Activated naive CD8-positive, alpha-beta T cell treated with anti-CD3 and anti-CD28 coated beads for 36 hours (primary cell): ENCODE results near the gene PCLO. TPM values are rescaled to one million over a fixed set of nuclear protein-coding genes. Genes with fewer than 3 reads are reported as not detected.

Experiments used
- DNase-seq: peaks from one replicate; pipeline ENCODE4 v3.0.0; 2021
- H3K27ac Mint-ChIP-seq: one replicate; pipeline ENCODE4 v1.8.0; 2022; ENCODE audit warnings: mild to moderate bottlenecking, moderate library complexity, mixed read lengths
- H3K27me3 Mint-ChIP-seq: one replicate; pipeline ENCODE4 v1.8.0; 2022; ENCODE audit warnings: mild to moderate bottlenecking, mixed read lengths
- H3K36me3 Mint-ChIP-seq: one replicate; pipeline ENCODE4 v1.8.0; 2021; ENCODE audit warnings: mild to moderate bottlenecking, mixed read lengths
- H3K4me1 Mint-ChIP-seq: one replicate; pipeline ENCODE4 v1.8.0; 2021; ENCODE audit warnings: mixed read lengths
- H3K4me3 Mint-ChIP-seq: one replicate; pipeline ENCODE4 v1.8.0; 2022; ENCODE audit warnings: mild to moderate bottlenecking, moderate library complexity, mixed read lengths
- H3K9me3 Mint-ChIP-seq: one replicate; pipeline ENCODE4 v1.8.0; 2022; ENCODE audit warnings: mixed read lengths
- total RNA-seq, 2 experiments: library from RNA; stranded (reverse); gene quantifications; one replicate each; pipeline ENCODE4 v1.2.3, GENCODE V29; 2021

Gene PCLO
- total RNA-seq, 2 experiments from 2014 or later = not detected

DNA sequence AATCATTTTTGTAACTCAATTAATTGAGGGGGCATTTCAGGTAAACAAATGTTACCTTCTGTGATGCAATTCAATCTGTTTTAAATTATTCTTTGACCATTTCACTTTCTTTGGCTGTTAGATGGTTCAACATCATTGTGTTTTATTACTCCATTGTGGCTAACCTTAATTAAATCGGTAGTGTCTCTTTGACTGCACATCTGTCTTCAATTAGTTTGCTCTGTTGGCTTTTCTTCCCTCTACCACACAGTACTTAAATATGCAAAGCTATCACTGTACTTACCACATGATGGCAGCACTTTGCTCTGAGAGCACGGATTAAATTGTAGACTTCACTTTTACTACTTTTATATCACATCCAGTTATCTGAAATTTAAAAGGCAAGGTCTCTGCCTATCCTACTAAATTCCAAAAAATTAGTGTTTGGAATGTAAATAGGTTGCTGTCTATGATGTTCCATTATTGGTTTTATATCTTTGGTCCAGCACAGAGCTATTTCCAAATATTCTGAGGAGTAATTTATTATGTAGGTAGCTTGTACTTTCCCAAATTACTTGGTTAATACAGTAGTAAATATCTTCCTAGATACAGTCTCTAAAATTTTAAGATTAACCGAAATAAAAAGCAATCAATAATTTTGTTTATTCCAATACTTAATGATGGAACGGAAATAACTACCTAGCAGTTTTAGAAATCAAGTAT is 352.0 kb downstream of the PCLO start:
- Mint-ChIP-seq H3K27ac (no peak overlapping the region), H3K36me3 (no peaks in the 10 kb centered on the region), H3K9me3 (no peaks in the 10 kb centered on the region), H3K27me3 (peaks cover 3% of the 10 kb centered on the region), H3K4me3 (no peak overlapping the region), H3K4me1 (no peaks in the 10 kb centered on the region)
- DNase-seq = no peak

DNA sequence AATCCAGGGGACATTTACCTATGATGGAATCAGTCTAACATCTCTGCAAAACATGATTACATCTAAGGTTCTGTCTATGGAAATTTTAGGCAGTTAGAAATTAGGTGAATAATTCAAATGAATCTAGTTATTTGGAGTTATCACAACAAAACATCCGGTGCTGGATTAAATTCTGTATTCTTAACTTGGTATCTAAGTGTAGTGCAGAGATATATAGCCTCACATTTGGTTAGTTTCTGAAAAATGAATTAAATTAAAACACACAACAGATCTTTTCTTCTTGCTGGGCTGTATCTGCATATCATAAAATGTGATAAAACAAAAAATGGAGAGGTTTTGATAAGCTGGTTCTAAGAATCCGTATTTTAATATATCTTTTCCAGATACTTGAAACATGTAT is 354.1 kb downstream of the PCLO start:
- H3K27me3 Mint-ChIP-seq = peaks cover 3% of the 10 kb centered on the region
- no peak overlapping the region for H3K27ac Mint-ChIP-seq
- DNase-seq = no peak
- H3K36me3 Mint-ChIP-seq = no peaks in the 10 kb centered on the region
- H3K9me3 Mint-ChIP-seq = no peaks in the 10 kb centered on the region
- no peaks in the 10 kb centered on the region for H3K4me1 Mint-ChIP-seq
- H3K4me3 Mint-ChIP-seq = no peak overlapping the region

DNA sequence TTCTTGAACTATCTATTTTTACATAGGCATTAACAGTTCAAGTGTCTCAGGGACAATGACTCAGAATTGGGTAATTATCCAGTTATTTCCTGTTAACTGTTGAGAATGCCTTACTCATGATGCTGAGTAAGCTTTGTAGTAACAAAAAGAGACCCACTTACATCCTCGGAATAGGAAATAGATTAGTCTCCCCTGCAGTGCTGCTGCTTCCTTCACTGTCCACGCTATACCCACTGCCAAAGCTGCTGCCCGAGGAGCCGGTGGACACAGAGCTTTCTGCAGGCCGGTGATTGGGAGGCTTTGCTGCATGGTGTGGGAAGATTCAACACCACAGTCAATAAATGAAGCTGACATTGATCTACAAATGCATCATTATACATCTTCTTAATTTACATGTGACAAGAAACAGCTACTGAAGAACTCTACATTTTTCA is 357.1 kb downstream of the PCLO start:
- no peaks in the 10 kb centered on the region for H3K27me3 Mint-ChIP-seq
- no peak overlapping the region for H3K4me3 Mint-ChIP-seq
- no peak for DNase-seq
- no peak overlapping the region for H3K27ac Mint-ChIP-seq
- H3K36me3 Mint-ChIP-seq = no peaks in the 10 kb centered on the region
- H3K4me1 Mint-ChIP-seq = no peaks in the 10 kb centered on the region
- H3K9me3 Mint-ChIP-seq = no peaks in the 10 kb centered on the region

DNA sequence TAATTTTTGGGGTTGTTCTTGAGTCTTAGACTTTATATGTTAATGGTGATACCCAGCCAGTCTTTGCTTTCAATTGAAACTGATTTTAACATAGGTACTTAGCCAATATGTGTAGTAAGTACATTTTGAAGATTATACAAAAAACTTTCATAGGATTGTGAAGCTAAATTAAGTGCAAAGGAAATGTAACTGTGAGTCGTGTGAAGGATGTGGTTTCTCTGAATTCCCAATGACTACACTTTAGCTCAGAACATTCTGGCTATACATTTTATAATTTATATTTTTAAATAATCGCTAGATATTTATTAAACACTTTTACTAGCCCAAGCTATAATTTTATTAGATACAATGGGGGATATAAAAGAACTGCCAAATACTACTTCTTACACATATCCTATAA is 359.3 kb downstream of the PCLO start:
- H3K4me1 Mint-ChIP-seq = no peaks in the 10 kb centered on the region
- H3K9me3 Mint-ChIP-seq = no peaks in the 10 kb centered on the region
- H3K36me3 Mint-ChIP-seq = no peaks in the 10 kb centered on the region
- no peak overlapping the region for H3K4me3 Mint-ChIP-seq
- H3K27me3 Mint-ChIP-seq = no peaks in the 10 kb centered on the region
- H3K27ac Mint-ChIP-seq = no peak overlapping the region
- no peak for DNase-seq

DNA sequence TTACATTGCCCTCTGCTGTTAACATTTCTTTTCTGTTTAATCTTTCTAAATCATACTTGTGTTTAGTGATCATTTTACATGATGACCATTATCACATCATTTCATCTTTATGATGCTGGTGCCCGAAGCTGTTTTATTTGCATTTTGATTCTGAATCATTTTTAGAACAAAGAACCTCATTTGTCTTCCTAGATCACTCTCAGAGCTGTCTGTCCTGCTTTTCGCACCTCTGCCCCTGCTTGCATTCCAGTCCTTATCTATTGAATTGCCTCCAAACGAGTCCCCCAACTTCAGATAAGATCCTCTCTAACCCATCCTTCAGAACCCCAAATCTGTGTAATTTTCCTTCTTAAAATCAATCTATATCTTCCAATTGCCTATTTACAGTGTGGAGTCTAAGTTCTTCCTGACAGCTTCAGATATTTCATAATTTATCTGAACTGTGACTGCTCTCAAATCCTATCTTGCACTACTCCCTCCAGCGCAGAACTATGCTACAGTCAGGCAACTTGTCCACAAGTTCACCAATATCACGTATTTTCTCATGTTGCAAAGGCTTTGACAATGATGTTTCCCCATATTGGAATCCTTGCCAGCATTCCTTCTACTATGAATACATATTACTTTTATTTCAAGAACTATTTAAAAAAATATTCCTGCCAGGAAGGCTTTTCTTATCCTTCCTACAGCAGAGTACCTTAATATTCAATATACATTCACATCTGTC is 372.6 kb downstream of the PCLO start:
- no peaks in the 10 kb centered on the region for H3K4me1 Mint-ChIP-seq
- no peaks in the 10 kb centered on the region for H3K27me3 Mint-ChIP-seq
- no peaks in the 10 kb centered on the region for H3K36me3 Mint-ChIP-seq
- no peak for DNase-seq
- peaks cover 2% of the 10 kb centered on the region for H3K9me3 Mint-ChIP-seq
- no peak overlapping the region for H3K4me3 Mint-ChIP-seq
- H3K27ac Mint-ChIP-seq = no peak overlapping the region

DNA sequence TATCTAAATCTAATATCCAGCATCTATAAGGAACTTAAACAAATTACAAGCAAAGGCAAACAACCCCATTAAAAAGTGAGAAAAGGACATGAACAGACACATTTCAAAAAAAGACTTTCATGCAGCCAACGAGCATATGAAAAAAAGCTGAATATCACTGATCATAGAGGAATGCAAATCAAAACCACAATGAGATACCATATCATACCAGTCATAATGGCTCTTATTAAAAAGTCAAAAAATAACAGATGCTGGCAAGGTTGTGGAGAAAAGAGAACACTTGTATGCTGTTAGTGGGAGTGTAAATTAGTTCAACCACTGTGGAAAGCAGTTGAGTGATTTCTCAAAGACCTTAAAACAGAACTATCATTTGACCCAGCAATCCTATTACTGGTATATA is 384.7 kb downstream of the PCLO start:
- H3K36me3 Mint-ChIP-seq = no peaks in the 10 kb centered on the region
- no peaks in the 10 kb centered on the region for H3K9me3 Mint-ChIP-seq
- no peak overlapping the region for H3K4me3 Mint-ChIP-seq
- H3K27ac Mint-ChIP-seq = no peak overlapping the region
- no peaks in the 10 kb centered on the region for H3K4me1 Mint-ChIP-seq
- no peaks in the 10 kb centered on the region for H3K27me3 Mint-ChIP-seq
- no peak for DNase-seq

DNA sequence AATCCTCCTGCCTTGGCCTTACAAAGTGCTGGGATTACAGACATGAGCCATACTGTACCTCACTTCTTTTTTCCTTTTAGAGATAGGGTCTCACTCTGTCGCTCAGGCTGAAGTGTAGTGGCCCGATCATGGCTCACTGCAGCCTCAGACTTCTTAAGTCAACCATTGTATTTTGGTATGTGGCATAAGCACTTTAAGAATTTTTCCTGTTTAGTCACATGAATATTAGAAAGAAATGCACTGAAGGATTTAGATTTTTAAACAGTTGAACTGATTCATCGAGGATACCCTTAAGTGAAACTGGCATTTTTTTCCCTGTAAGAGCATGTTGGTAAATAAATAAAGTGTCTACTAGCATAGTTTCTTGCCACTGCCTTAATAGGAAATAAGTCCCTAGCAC is 399.8 kb downstream of the PCLO start:
- DNase-seq = no peak
- Mint-ChIP-seq H3K27me3 (no peaks in the 10 kb centered on the region), H3K9me3 (no peaks in the 10 kb centered on the region), H3K27ac (no peak overlapping the region), H3K4me1 (no peaks in the 10 kb centered on the region), H3K36me3 (no peaks in the 10 kb centered on the region), H3K4me3 (no peak overlapping the region)

DNA sequence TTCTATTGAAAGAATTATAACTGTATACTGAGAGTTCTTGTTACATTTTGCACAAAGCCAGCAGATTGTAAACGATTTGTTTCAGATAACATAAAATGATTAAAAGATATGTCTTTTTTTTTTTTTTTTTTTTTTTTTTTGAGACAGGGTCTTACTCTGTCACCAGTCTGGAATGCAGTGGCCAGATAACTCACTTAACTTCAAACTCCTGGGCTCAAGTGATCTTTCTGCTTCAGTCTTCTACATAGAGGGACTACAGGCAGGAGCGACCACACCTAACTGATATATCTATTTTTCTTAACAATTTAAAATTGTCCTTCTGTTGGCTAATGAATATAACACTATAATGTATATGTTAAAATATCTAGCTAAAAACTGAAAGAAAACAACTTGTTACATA is 401.9 kb downstream of the PCLO start:
- Mint-ChIP-seq H3K36me3 (no peaks in the 10 kb centered on the region), H3K4me1 (no peaks in the 10 kb centered on the region), H3K9me3 (no peaks in the 10 kb centered on the region), H3K27me3 (no peaks in the 10 kb centered on the region), H3K4me3 (no peak overlapping the region), H3K27ac (no peak overlapping the region)
- DNase-seq = no peak

DNA sequence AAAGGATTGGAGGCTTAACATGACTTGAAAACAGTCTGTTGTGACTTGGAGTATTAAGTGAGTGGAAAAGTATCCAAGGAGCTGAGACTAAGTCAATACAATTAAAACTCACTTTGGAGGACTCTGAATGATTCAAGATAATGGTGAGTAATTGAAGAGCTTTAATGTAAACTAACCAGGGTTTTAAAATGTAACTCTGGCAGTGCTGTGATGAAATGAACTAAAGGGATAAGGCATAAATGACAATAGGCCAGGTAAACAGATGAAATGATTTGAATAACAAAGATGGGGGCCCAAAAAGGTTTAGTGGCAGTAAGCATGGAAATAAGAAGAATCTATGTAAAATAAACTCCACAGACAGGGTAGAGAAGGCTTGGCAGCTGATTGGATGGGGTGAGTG is 402.6 kb downstream of the PCLO start:
- H3K27ac Mint-ChIP-seq = no peak overlapping the region
- H3K4me3 Mint-ChIP-seq = no peak overlapping the region
- DNase-seq = no peak
- H3K36me3 Mint-ChIP-seq = no peaks in the 10 kb centered on the region
- H3K4me1 Mint-ChIP-seq = no peaks in the 10 kb centered on the region
- no peaks in the 10 kb centered on the region for H3K9me3 Mint-ChIP-seq
- no peaks in the 10 kb centered on the region for H3K27me3 Mint-ChIP-seq

DNA sequence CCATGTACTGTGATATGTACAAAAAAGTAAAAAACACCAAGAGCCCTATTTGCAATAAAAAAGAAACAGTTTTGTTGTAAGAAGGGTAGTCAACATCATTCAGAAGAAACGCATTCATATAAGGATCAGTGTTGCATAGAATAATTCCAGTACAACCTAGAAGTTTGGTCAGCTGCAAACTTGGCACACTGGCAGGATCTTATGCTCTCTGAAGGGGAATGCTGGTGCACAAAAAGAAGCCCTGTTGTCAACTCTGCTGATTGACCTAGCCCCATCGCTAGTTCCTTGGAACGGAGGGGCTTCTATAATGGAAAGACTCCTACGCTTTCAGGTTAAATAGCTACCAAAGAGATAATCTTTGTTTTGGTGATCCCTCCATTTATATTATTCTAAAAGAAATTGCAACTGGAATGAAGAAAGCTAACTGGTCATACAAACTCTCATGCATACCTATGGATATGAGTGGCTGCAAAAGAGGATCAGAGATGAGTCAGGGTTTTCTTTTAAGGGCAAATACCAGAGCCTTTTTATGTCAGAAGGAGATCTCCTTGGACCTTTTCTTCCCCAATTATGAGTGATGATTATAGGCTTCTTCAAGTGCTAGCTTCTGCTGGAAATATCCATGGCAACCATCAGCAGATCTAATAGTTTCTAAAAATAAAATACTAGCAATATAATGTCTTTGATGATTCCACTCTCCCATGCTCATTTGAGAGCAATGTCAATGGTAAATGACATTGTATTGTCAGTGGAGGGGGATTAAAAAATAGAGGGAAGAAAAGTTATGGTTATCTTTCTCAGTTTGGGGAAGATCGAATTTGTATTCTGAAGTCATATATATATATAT is 406.8 kb downstream of the PCLO start:
- Mint-ChIP-seq H3K27ac (no peak overlapping the region), H3K9me3 (no peaks in the 10 kb centered on the region), H3K4me3 (no peak overlapping the region), H3K27me3 (peaks cover 2% of the 10 kb centered on the region), H3K4me1 (no peaks in the 10 kb centered on the region), H3K36me3 (no peaks in the 10 kb centered on the region)
- DNase-seq = no peak

DNA sequence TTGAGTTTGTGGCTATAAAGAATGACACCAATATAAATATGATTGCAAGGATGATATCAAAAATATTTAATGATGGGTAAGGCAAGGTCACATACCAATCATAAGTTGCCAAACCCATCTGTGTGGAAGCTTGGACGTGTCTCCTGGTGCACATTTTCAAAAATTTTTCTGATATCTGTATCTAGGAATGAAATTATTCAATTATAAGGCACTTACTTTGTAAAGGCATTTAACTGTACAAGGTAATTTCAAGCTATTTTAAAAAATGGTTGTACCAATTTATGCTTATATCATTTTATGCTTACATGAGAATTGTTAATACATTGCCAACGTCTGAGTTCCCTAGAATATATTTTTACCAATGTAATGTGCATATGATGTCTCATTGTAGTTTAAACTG is 412.7 kb downstream of the PCLO start:
- H3K27me3 Mint-ChIP-seq = peaks cover 5% of the 10 kb centered on the region
- no peaks in the 10 kb centered on the region for H3K4me1 Mint-ChIP-seq
- H3K9me3 Mint-ChIP-seq = no peaks in the 10 kb centered on the region
- no peak for DNase-seq
- H3K4me3 Mint-ChIP-seq = no peak overlapping the region
- H3K36me3 Mint-ChIP-seq = no peaks in the 10 kb centered on the region
- H3K27ac Mint-ChIP-seq = no peak overlapping the region

DNA sequence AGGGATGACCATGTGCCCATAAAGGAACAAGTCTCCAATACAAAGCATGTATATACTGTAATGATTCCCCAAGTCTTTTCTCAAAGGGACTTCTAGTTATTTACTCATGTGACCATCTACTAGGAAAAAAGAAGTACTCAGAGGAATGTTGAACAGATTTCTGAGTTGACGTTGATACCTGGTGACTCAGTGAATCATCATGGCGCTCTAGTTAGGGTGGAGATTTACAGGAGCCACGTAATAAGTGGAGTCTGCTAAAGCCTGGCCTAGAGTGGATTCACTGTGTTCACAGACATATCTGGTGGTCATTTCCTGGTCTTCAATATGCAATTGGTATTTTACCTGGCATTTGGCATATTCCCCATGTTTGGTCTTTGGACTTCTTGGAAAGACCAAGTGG is 416.9 kb downstream of the PCLO start:
- Mint-ChIP-seq H3K27ac (no peak overlapping the region), H3K9me3 (no peaks in the 10 kb centered on the region), H3K4me1 (no peaks in the 10 kb centered on the region), H3K27me3 (peaks cover 6% of the 10 kb centered on the region), H3K36me3 (no peaks in the 10 kb centered on the region), H3K4me3 (no peak overlapping the region)
- DNase-seq = no peak

DNA sequence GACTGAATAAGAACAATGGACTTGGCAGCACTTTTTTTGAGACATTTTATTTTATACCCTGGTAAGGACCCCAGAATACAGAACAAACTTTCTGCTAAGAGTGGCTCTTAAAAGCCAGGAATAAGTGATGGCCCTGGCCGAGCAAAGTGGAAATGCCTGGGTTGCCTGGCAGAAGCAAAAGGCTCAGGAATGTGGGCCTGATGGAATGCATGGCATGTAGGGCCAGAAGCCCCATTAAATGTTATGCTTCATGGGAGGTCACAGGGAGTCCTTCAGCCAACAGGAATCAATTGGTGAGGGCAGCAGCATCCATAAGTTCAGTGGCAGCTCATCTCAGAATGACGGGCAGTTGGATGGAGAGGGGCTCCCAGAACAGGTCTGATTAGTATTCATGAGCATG is 417.6 kb downstream of the PCLO start:
- no peak for DNase-seq
- H3K9me3 Mint-ChIP-seq = no peaks in the 10 kb centered on the region
- H3K27me3 Mint-ChIP-seq = peaks cover 4% of the 10 kb centered on the region
- H3K4me1 Mint-ChIP-seq = no peaks in the 10 kb centered on the region
- H3K27ac Mint-ChIP-seq = no peak overlapping the region
- no peak overlapping the region for H3K4me3 Mint-ChIP-seq
- no peaks in the 10 kb centered on the region for H3K36me3 Mint-ChIP-seq

DNA sequence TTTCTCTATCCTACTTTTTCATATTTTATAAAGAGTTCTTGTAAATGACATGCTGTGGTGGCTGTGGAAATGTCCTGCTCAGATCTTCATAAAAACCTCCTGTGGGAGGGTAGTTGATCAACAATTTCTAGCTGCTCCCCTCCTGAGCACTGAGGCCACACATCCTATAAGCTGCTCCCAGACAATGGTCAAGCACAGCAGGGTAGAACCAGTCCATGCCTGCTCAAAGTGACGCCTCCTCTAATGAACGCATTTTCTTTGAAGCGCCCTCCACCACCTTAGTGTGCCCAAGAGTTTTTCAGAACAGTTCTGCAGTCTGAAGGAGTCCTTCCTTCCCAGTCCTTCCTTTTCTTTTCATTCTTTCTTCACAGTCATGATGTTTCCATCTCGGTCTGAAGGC is 420.5 kb downstream of the PCLO start:
- DNase-seq = no peak
- H3K27me3 Mint-ChIP-seq = peaks cover 4% of the 10 kb centered on the region
- no peak overlapping the region for H3K27ac Mint-ChIP-seq
- no peak overlapping the region for H3K4me3 Mint-ChIP-seq
- H3K4me1 Mint-ChIP-seq = no peaks in the 10 kb centered on the region
- no peaks in the 10 kb centered on the region for H3K36me3 Mint-ChIP-seq
- no peaks in the 10 kb centered on the region for H3K9me3 Mint-ChIP-seq

DNA sequence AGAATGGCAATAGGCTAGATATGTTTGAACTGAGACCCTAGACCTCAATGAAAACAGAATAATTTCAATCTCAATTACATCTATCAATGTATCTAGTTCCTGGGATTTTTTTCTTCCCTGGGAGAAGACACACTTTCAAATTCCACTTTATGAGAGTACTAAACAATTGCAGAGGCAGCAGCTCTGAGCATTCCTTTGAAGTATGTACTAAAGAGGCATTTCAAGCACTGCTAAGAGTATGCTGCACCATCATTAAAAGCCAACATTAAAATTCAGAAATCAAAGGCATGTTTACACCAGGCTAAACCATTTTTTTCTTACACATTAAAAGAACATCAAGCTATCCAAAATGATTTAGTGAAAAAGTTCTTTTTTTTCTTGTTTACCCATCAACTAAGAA is 421.2 kb downstream of the PCLO start:
- no peaks in the 10 kb centered on the region for H3K9me3 Mint-ChIP-seq
- H3K36me3 Mint-ChIP-seq = no peaks in the 10 kb centered on the region
- peaks cover 4% of the 10 kb centered on the region for H3K27me3 Mint-ChIP-seq
- H3K4me3 Mint-ChIP-seq = no peak overlapping the region
- H3K27ac Mint-ChIP-seq = no peak overlapping the region
- DNase-seq = no peak
- no peaks in the 10 kb centered on the region for H3K4me1 Mint-ChIP-seq
